Lower lobe of right lung (tissue), 2 donors: ENCODE results near the gene NISCH. TPM values are rescaled to one million over a fixed set of nuclear protein-coding genes. Genes with fewer than 3 reads are reported as not detected.
A peak's percentile ranks its signal among the peaks of the same experiment; 100 is the strongest.

ENCODE experiments used
- ATAC-seq, 2 donors: fragments of 200-7000 bp; cut with Tn5 transposase; one replicate each; pipeline ENCODE4 v1.9.1; 2020 to 2022; ENCODE audit warnings: mild to moderate bottlenecking in 2 of 2, moderate library complexity in 2 of 2
- DNase-seq: peaks from one replicate; pipeline ENCODE4 v3.0.0-alpha.2; 2020
- H3K27ac ChIP-seq: fragments of 200-600 bp; one replicate; pipeline ENCODE4 v1.8.0; 2022
- H3K27me3 ChIP-seq: fragments of 200-600 bp; one replicate; pipeline ENCODE4 v1.8.0; 2022; ENCODE audit warnings: low read depth
- H3K36me3 ChIP-seq: fragments of 200-600 bp; one replicate; pipeline ENCODE4 v1.8.0; 2022; ENCODE audit warnings: mild to moderate bottlenecking
- H3K4me1 ChIP-seq: fragments of 200-600 bp; one replicate; pipeline ENCODE4 v1.8.0; 2022
- H3K4me3 ChIP-seq: fragments of 200-600 bp; one replicate; pipeline ENCODE4 v1.8.0; 2022; ENCODE audit warnings: mild to moderate bottlenecking
- H3K9me3 ChIP-seq: fragments of 200-600 bp; one replicate; pipeline ENCODE4 v1.8.0; 2022
- CTCF ChIP-seq: fragments of 200-600 bp; IDR thresholded peaks from one replicate; pipeline ENCODE4 v1.8.0; 2022; ENCODE audit warnings: antibody characterized with exemption, mild to moderate bottlenecking
- intact Hi-C: fragments of 100-400 bp; cut with DNase I; formaldehyde crosslinking; loops from one replicate; pipeline ENCODE4 v1.11.0; 2022
- total RNA-seq: library from RNA; stranded (reverse); fragmentation: NEBNext Ultra II Directional; extraction: Animal tissue kit (Norgen Biotek cat#: 25700); gene quantifications from one replicate; pipeline ENCODE4 v1.2.1, GENCODE V29; 2021
- donor health status: DM: no; HTN: yes; CAD: no; lungs with severe emphysema.

The NISCH gene
- total RNA-seq, 1 donor from 2014 or later = 90.2 TPM

- intact Hi-C loops = no loop called here
- DNase-seq (no peak), ATAC-seq (no peak)
- Histone ChIP-seq H3K36me3 (peaks cover 7% of the 10 kb centered on the region), H3K27ac (no peak overlapping the region), H3K4me1 (peaks cover 26% of the 10 kb centered on the region), H3K9me3 (no peaks in the 10 kb centered on the region), H3K27me3 (no peaks in the 10 kb centered on the region), H3K4me3 (no peak overlapping the region)
- no peak for TF ChIP-seq CTCF
These were observed 39.6 kb upstream of the NISCH start for GRCh38 chr3:52415800-52416199.

- ATAC-seq = no peak
- TF ChIP-seq CTCF = no peak
- DNase-seq = no peak
These were observed 35.0 kb upstream of the NISCH start for GRCh38 chr3:52420388-52420787.

GRCh38 chr3:52422669-52423068 lies 32.7 kb upstream of the NISCH start:
- H3K4me1 ChIP-seq = no peaks in the 10 kb centered on the region
- TF ChIP-seq CTCF = no peak
- DNase-seq (no peak), ATAC-seq (no peak)
- no peak overlapping the region for H3K27ac ChIP-seq
- intact Hi-C loops = no loop called here
- no peaks in the 10 kb centered on the region for H3K27me3 ChIP-seq
- no peak overlapping the region for H3K4me3 ChIP-seq
- peaks cover 7% of the 10 kb centered on the region for H3K36me3 ChIP-seq
- H3K9me3 ChIP-seq = no peaks in the 10 kb centered on the region

More at GRCh38 chr3:52420388-52420787, 35.0 kb upstream of the NISCH start:
- peaks cover 7% of the 10 kb centered on the region for H3K36me3 ChIP-seq
- H3K9me3 ChIP-seq = no peaks in the 10 kb centered on the region
- H3K4me1 ChIP-seq = no peaks in the 10 kb centered on the region
- intact Hi-C loops = no loop called here
- H3K4me3 ChIP-seq = no peak overlapping the region
- H3K27ac ChIP-seq = no peak overlapping the region
- H3K27me3 ChIP-seq = no peaks in the 10 kb centered on the region

DNA sequence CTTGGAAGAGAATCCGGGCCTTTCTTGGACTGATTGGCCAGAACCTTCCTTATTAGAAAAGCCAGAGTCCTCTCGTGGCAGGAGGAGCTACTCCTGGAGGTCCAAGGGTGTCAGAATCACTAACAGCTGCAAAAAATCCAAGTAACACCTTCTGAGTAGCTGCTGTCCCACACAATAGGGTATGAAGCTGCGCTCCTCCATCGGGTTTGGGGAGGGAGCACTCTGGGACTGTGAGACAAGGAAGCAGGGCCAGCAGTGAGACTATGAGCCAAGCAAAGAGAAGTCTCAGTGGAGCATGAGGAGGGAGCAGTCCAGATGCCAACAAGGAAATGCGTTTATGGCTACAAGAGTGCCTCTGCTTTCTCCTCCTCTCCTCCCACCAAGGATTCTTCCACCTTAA lies 32.2 kb upstream of the NISCH start:
- DNase-seq (no peak), ATAC-seq (no peak)
- no peak overlapping the region for H3K27ac ChIP-seq
- H3K9me3 ChIP-seq = no peaks in the 10 kb centered on the region
- TF ChIP-seq CTCF = no peak
- no peaks in the 10 kb centered on the region for H3K4me1 ChIP-seq
- intact Hi-C loops = no loop called here
- no peaks in the 10 kb centered on the region for H3K27me3 ChIP-seq
- H3K36me3 ChIP-seq = peaks cover 7% of the 10 kb centered on the region
- no peak overlapping the region for H3K4me3 ChIP-seq

- H3K27me3 ChIP-seq = no peaks in the 10 kb centered on the region
- H3K27ac ChIP-seq = peak overlapping the region; percentile 46
- H3K36me3 ChIP-seq = no peaks in the 10 kb centered on the region
- peak; percentile 86 to 87 for ATAC-seq
- no peak for DNase-seq
- no peaks in the 10 kb centered on the region for H3K9me3 ChIP-seq
- TF ChIP-seq CTCF = peak; percentile 78
- H3K4me1 ChIP-seq = peaks cover 30% of the 10 kb centered on the region
- no peak overlapping the region for H3K4me3 ChIP-seq
- intact Hi-C loops = no loop called here
These were observed 27.0 kb upstream of the NISCH start for GRCh38 chr3:52428151-52429005.
